Endothelial cell of umbilical vein (primary cell): ENCODE data around the gene DGKD.

ENCODE experiments used
- EZH2 ChIP-seq: IDR thresholded peaks from 2 replicates; pipeline ENCODE4 v1.6.1; 2012; ENCODE audit warnings: borderline replicate concordance, low read depth, mild to moderate bottlenecking, moderate library complexity, low read length, inconsistent platforms; ENCODE audit not compliant: severe bottlenecking
- FOS ChIP-seq: IDR thresholded peaks from 2 replicates; pipeline ENCODE4 v1.6.1; 2011; ENCODE audit warnings: mild to moderate bottlenecking, low read length, moderate library complexity, borderline replicate concordance; ENCODE audit not compliant: insufficient read depth
- JUN ChIP-seq: IDR thresholded peaks from 2 replicates; pipeline ENCODE4 v1.6.1; 2011; ENCODE audit warnings: borderline replicate concordance, low read depth; ENCODE audit not compliant: insufficient read length, insufficient read depth
- POLR2AphosphoS5 ChIP-seq: IDR thresholded peaks from 2 replicates; pipeline ENCODE4 v1.6.1; 2012; ENCODE audit warnings: low read depth, mild to moderate bottlenecking, control low read depth, low read length, moderate library complexity; ENCODE audit not compliant: insufficient read depth
- TF ChIP-seq, protein P1 (sequence below), 2 donors: IDR thresholded peaks; 1 replicate in 1 of 2; 2 replicates in 1 of 2; pipeline ENCODE4 v1.5.1; 2011; ENCODE audit warnings: low read length in 2 of 2, mild to moderate bottlenecking in 2 of 2, moderate library complexity in 2 of 2, control low read depth in 1 of 2, inconsistent platforms in 1 of 2, low read depth in 1 of 2; ENCODE audit not compliant: insufficient read depth in 1 of 2; ENCODE audit errors: extremely low read depth in 1 of 2

DNA sequence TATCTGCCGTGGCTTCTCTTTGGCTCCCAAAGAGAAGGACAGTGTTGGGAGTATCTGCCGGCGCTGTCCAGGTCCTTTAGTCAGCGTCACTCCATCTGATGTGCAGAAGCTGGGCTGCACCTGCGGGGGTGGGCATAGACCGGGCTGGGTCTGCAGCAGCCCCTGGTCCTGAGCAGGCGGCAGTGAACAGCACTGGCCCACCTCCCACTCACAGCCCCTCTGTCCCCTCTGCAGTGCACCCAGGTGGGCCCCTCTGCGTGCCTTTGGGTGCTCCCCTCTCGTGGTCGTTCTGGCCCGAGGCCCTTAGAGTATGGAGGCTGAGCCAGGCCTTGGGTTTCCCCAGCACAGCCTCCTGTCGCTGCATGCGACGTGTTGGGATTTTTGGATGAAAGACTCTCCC lies 116.5 kb downstream of the DGKD start:
- no peak for TF ChIP-seq EZH2
- TF ChIP-seq JUN, result no peak
- TF ChIP-seq, protein P1, sequence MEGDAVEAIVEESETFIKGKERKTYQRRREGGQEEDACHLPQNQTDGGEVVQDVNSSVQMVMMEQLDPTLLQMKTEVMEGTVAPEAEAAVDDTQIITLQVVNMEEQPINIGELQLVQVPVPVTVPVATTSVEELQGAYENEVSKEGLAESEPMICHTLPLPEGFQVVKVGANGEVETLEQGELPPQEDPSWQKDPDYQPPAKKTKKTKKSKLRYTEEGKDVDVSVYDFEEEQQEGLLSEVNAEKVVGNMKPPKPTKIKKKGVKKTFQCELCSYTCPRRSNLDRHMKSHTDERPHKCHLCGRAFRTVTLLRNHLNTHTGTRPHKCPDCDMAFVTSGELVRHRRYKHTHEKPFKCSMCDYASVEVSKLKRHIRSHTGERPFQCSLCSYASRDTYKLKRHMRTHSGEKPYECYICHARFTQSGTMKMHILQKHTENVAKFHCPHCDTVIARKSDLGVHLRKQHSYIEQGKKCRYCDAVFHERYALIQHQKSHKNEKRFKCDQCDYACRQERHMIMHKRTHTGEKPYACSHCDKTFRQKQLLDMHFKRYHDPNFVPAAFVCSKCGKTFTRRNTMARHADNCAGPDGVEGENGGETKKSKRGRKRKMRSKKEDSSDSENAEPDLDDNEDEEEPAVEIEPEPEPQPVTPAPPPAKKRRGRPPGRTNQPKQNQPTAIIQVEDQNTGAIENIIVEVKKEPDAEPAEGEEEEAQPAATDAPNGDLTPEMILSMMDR (IDR thresholded peaks at IDR 0.05; ENCODE audit: extremely low read depth in 1 of 2, insufficient read depth in 1 of 2, low read depth in 1 of 2, low read length in 2 of 2), result no peak
- no peak for TF ChIP-seq FOS
- no peak for TF ChIP-seq POLR2AphosphoS5
